ENCODE measurements around the gene CST9.

GRCh38 chr20:23626040-23626620 is 20.4 kb upstream of the CST9 start:
- TF ChIP-seq CTCF (IDR thresholded peaks at IDR 0.05; ENCODE audit: low read length) (no peak), EZH2 (IDR thresholded peaks at IDR 0.05; ENCODE audit: borderline replicate concordance, low read length) (no peak)

Data from OCI-LY1 (cell line).